WI38 (cell line): ENCODE results near the gene ERAS.

ENCODE experiments used
- H3K4me3 ChIP-seq: 2 replicates; pipeline ENCODE4 v1.5.1; 2011; ENCODE audit warnings: low read depth, mild to moderate bottlenecking, control low read depth, low read length
- TF ChIP-seq, protein P1 (sequence below): IDR thresholded peaks from 2 replicates; pipeline ENCODE4 v1.5.1; 2012; ENCODE audit warnings: low read depth, mild to moderate bottlenecking, control low read depth, low read length

ERAS gene

DNA sequence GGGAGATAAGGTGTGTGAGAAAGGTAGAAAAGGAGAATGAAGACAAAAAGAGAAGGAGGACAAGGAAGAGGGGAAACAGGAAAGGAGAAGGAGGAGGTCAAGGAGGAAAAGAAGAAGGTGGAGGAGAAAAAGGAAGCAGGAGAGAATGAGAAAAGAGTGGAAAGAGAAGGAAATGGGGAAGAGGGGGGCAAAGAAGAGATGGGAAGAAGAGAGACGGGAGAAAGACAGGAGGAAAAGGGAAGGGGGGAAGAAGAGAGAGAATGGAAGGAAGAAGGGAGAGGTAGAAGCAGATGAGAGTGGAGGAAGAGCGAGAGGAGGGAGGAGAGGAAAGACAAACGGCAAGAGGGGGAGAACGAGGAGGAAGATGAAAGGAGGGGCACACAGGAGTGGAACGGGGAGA is 35.8 kb upstream of the ERAS start:
- no peak overlapping the region for H3K4me3 ChIP-seq
- TF ChIP-seq, protein P1, sequence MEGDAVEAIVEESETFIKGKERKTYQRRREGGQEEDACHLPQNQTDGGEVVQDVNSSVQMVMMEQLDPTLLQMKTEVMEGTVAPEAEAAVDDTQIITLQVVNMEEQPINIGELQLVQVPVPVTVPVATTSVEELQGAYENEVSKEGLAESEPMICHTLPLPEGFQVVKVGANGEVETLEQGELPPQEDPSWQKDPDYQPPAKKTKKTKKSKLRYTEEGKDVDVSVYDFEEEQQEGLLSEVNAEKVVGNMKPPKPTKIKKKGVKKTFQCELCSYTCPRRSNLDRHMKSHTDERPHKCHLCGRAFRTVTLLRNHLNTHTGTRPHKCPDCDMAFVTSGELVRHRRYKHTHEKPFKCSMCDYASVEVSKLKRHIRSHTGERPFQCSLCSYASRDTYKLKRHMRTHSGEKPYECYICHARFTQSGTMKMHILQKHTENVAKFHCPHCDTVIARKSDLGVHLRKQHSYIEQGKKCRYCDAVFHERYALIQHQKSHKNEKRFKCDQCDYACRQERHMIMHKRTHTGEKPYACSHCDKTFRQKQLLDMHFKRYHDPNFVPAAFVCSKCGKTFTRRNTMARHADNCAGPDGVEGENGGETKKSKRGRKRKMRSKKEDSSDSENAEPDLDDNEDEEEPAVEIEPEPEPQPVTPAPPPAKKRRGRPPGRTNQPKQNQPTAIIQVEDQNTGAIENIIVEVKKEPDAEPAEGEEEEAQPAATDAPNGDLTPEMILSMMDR = no peak

DNA sequence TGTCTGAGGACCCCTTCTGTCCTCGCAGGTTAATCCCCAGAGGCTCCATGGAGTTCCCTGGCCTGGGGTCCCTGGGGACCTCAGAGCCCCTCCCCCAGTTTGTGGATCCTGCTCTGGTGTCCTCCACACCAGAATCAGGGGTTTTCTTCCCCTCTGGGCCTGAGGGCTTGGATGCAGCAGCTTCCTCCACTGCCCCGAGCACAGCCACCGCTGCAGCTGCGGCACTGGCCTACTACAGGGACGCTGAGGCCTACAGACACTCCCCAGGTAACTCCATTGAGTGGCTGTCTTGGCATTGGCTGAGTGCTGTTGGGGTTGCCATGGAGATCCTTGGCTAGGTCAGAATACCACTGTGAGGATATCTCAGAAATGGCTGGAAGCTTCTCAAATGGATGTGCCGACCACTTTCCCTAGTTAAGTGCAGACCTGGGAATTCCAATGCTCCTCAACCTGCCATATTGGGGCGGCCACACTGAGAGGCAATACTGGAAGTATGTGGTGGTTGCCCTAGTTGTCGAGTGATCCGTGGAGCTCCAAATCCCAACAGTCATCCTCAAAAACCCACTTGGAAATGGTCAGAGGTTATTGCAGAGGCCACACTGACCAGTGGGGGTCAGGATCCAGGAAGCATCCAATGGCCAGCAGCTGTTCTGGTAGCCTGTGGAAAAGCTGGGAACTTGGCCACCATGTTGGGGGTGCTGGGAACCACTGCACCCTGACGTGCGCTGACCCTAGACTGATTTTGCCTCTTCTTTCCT is 35.1 kb upstream of the ERAS start:
- TF ChIP-seq, protein P1 = no peak
- H3K4me3 ChIP-seq = no peak overlapping the region

DNA sequence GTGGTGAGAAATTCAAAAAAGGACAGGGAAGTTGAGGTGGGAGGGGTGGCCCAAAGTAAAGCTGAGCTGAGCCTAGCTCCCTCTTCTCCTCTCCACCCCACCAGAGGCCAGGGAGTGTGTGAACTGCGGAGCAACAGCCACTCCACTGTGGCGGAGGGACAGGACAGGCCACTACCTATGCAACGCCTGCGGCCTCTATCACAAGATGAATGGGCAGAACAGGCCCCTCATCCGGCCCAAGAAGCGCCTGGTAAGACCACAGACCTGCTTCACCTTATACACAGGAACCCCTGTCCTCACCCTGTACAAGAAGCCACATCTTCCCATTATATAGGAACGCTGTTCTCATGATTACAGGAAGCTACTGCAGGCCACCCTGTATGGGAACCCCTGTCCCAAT is 34.1 kb upstream of the ERAS start:
- H3K4me3 ChIP-seq = no peak overlapping the region
- TF ChIP-seq, protein P1 = no peak

DNA sequence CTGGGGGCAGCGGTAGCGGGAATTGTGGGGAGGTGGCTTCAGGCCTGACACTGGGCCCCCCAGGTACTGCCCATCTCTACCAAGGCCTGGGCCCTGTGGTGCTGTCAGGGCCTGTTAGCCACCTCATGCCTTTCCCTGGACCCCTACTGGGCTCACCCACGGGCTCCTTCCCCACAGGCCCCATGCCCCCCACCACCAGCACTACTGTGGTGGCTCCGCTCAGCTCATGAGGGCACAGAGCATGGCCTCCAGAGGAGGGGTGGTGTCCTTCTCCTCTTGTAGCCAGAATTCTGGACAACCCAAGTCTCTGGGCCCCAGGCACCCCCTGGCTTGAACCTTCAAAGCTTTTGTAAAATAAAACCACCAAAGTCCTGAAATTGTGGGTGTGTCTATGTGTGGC is 32.4 kb upstream of the ERAS start:
- TF ChIP-seq, protein P1 = no peak
- no peak overlapping the region for H3K4me3 ChIP-seq

DNA sequence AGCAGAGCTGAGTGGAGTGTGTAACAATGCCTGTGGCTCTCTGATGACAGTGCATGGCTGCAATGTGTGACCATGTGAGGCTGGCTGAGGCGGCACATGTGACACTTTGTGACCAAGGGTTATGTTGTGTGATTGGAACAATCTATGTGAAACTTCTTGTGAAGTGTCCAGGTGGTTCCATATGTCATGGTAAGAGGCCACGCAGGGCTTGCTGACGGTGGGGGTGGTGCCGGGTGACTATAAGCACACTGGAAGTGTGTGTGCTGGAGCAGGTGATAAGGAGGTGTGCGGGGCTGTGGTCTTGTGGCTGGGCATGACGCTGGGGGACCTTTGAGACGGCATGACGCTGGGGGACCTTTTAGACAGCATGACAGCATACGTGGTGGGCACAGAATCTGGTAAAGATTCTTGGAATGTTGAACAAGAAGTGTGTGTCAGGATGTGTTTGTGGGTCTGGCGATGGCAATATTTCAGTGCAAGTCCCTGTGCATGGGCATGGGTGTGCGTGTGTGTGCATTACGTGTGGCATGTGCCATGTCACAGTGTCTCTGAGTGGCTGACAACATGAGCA is 31.9 kb upstream of the ERAS start:
- no peak overlapping the region for H3K4me3 ChIP-seq
- TF ChIP-seq, protein P1 = no peak

DNA sequence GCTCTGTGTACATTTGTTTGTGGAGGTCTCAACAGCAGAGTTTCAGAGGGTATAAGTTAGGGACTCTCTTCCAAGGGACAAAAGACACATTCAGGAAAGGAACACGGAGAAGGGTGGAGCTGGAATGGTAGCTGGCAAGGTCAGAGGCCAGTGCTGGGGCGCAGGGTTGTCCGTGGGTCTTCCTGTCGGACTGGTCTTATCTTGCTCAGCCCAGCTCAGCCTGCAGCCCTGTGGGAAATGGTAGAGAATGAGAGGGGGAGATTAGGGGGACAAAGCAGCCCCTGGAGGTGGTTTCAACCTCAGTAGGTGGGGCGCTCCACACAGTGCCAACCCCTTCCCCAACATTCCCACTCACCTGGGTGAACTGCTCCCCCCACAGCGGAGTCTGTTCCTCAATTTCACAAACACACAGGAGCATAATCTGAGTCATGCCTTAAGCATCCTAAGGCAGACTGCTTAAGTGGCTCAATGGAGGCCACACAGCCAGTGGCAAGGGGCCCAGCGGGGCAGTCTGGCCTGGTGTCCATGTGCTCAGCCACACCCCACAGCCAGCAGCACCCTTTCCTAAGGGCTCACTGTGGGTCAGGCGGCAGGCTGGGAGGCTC is 31.3 kb upstream of the ERAS start:
- H3K4me3 ChIP-seq = no peak overlapping the region
- TF ChIP-seq, protein P1 = no peak

DNA sequence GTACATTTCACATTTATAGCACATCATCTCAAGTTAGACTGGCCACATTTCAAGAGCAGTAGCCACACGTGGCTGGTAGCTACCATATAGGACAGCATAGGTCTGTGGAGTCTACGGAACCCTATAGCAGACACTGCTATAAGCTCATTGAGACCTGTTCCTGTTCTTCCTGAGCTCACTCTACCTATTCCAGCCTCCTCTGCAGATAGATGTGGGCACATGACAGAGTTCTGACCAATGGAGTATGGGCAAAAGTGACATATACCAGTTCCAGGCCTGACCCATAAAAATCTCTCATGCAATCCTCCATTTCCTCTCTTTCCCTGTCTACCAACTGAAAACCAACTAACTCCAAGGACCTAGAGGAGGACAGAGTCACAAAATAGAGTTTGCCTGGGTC is 28.0 kb upstream of the ERAS start:
- TF ChIP-seq, protein P1 = no peak

More for the DNA sequence above, 28.0 kb upstream of the ERAS start:
- no peak overlapping the region for H3K4me3 ChIP-seq
